Right hindlimb (tissue), 1 donor: ENCODE results near the gene CES3.
"Not testable (repeated sequence)": the region's sequence is repeated elsewhere in the genome, so short reads cannot be mapped to it uniquely, and the experiment has no call there.

ENCODE experiments used
- DNase-seq: peaks from one replicate; pipeline ENCODE4 v3.0.0-alpha.2; 2018

The CES3 gene

GRCh38 chr16:66947302-66948065 lies 13.6 kb upstream of the CES3 start:
- peak; percentile 85 for DNase-seq

GRCh38 chr16:66948134-66948836 lies 12.8 kb upstream of the CES3 start:
- DNase-seq = no peak

GRCh38 chr16:66948837-66949225 lies 12.2 kb upstream of the CES3 start:
- DNase-seq = no peak

- DNase-seq = no peak
Observed at GRCh38 chr16:66949472-66949871, 11.6 kb upstream of the CES3 start.

- DNase-seq = no peak
Observed at GRCh38 chr16:66950437-66950836, 10.6 kb upstream of the CES3 start.

- DNase-seq = no peak
Observed at GRCh38 chr16:66950971-66951790, 9.9 kb upstream of the CES3 start.

- DNase-seq = no peak
Observed at GRCh38 chr16:66952430-66953110, 8.5 kb upstream of the CES3 start.

GRCh38 chr16:66953462-66954096 lies 7.5 kb upstream of the CES3 start:
- no peak for DNase-seq

GRCh38 chr16:66954097-66954659 lies 6.9 kb upstream of the CES3 start:
- peak; percentile 83 for DNase-seq

GRCh38 chr16:66955363-66956153 lies 5.5 kb upstream of the CES3 start:
- DNase-seq = not testable (repeated sequence)

GRCh38 chr16:66956154-66956457 lies 5.0 kb upstream of the CES3 start:
- DNase-seq = not testable (repeated sequence)

GRCh38 chr16:66958857-66959703 lies 2.0 kb upstream of the CES3 start:
- DNase-seq = no peak

GRCh38 chr16:66959704-66960161 lies 1.3 kb upstream of the CES3 start:
- no peak for DNase-seq

- no peak for DNase-seq
Observed at GRCh38 chr16:66960270-66960669, 796 bp upstream of the CES3 start.

- DNase-seq = no peak
Observed at GRCh38 chr16:66961914-66962313, 848 bp downstream of the CES3 start.

- no peak for DNase-seq
Observed at GRCh38 chr16:66964049-66964448, 3.0 kb downstream of the CES3 start.

GRCh38 chr16:66968847-66969246 lies 7.8 kb downstream of the CES3 start:
- no peak for DNase-seq

GRCh38 chr16:66970775-66971720 lies 10.0 kb downstream of the CES3 start:
- DNase-seq = no peak

GRCh38 chr16:66972983-66973382 lies 11.9 kb downstream of the CES3 start:
- DNase-seq = no peak
